ENCODE results near the gene THEM4.
"Not testable (repeated sequence)": the region's sequence is repeated elsewhere in the genome, so short reads cannot be mapped to it uniquely, and the experiment has no call there.

Gene THEM4

DNA sequence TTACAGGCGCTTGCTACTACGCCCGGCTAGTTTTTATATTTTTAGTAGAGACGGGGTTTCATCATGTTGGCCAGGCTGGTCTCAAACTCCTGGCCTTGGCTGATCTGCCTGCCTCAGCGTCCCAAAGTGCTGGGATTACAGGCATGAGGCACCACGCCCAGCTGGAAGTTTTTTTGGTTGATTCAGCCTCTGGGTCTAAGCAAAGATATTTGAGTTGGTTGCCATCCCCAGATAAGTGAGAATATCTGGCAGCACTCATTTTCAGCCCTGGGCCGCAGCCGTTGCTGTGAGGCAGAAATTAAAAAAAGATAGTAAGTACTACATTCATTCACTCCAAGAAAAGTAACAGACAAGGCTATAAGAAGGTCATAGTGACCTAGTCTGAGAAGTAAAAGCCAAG lies 53.8 kb downstream of the THEM4 start:
- not testable (repeated sequence) for DNase-seq

DNA sequence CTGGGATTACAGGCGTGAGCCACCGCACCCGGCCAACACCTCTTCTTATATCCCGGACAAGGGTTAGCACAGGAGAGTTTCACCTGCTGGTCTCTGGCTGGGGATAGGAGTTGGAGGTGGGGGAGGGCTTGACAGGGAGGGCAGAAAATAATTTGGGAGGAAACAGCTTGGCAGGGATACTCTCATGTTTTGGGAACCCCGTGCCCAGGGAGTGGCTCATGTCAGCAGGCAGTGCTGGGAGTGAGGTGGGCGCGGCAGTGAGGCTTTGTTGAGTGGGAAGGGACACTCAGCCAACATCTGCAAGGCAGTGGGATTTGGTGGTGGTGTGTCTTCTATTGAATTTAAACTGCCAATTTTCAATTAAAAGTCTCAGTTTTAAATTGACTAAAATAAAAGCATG lies 54.7 kb downstream of the THEM4 start:
- no peak for DNase-seq

DNA sequence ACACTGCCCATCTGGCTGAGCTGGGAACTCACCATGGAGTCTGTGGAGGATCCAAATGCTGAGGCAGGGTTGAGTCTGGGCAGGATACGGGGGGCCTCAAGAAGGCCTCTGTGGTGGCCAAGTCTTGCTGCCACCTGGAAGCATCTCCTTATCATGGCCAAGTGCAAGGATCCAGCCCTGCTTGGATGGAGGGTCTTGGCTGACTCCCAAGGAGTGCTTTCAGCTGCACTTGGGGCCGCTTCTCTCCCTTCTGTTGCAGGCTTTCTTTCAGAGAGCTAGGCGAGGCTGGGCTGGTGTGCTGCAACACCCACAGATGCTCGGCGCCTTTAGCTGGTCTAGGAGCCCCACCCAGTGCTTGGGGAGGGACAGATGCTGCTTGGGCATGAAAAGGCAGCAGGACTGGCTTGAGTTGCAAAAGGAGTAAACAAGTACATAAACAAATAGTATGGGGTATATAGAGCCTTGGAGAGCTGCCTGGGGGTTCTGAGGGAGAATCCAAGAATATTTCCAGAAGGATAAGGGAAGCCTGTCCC lies 55.8 kb downstream of the THEM4 start, which contains the start of gene THEM5:
Gene THEM5, minus strand, starts transcription at position 302 of the 533 bp plus-strand sequence. Its CDS starts 147 bp downstream, at position 155.
- no peak for DNase-seq

- DNase-seq, result no peak
These were observed 56.6 kb downstream of the THEM4 start for GRCh38 chr1:151852733-151853132.

DNA sequence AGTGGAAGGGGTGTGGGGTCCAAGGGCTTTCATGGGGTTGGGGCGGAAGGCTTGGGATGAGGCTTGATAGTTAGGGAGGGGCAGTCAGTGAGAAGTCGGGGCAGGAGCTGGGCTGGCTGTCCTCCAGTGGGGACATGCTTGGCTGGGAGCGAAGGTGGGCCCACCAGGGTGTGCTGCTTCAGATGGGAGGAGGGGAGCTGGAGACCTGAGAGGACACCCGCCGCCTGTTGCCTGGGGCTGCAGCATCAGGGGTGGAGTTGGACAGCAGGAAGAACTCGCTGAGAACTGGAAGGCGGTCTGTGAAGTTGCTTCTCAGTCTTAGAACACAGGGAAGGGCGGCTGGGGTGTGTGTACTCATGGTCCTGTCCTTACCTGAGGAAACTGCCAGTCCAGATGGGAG lies 57.4 kb downstream of the THEM4 start:
- DNase-seq, result no peak

DNA sequence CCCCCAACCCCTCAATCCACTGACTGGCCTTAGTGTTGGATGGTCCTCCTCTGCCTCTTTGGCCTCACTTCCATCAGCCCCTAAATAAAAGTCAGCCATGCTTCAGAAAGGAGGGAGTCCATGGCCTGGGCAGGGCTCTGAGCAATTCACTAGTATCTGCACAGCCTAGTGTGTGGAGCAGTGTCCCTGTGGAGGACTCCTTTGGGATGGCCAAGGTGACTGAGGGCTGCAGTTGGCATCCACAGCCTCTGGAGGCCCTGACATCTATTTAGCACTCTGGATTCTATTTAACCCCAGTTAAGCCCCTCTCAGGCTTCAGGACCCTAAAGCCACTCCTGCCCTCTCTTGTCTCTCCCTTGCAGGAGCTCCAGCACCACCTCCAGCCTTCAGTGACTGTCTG lies 59.4 kb downstream of the THEM4 start:
- no peak for DNase-seq

DNA sequence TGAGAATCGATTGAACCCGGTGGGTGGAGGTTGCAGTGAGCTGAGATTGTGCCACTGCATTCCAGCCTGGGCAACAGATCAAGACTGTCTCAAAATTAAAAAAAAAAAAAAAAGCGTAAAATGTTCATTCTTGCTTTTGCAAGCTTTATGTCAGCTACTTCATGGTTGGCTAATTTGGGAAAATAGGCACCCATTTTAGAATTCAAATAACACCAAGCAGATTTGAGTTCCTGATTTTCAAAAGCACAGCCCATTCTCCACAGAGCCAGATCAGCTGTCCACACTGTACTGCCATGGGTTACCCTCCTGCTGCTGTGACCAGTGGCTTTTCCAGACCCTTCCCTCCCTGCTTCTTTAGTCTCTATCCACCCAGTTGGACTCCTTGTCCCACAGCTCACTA lies 60.2 kb downstream of the THEM4 start:
- no peak for DNase-seq

GRCh38 chr1:151847867-151848596 lies 61.3 kb downstream of the THEM4 start:
- DNase-seq, result no peak

DNA sequence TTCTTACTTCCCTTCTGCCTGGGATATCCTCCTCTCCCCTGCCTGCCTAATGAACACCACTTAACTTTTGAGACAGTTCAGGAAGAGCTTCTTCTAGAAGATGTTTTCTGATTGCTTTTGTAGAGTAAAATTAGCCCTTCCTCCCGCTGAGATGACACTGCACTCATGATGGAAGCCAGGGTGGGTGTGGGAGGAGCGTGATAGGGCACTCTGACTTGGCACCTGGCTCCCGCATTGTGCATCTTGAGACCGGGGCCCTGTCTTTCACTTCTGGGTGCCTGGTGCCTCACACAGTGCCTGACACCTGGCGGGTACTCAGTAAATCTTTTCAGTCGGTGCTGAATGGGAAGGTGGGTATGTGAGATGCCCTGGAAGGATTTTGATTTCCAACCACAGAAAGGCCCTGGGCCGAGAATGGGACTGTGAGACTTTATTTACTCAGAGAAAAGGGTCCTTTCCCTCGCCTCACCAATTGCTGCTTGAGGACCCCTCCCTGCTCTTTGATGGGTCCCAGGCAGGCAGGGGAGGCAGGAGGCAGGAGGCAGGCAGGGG lies 62.5 kb downstream of the THEM4 start:
- no peak for DNase-seq

DNA sequence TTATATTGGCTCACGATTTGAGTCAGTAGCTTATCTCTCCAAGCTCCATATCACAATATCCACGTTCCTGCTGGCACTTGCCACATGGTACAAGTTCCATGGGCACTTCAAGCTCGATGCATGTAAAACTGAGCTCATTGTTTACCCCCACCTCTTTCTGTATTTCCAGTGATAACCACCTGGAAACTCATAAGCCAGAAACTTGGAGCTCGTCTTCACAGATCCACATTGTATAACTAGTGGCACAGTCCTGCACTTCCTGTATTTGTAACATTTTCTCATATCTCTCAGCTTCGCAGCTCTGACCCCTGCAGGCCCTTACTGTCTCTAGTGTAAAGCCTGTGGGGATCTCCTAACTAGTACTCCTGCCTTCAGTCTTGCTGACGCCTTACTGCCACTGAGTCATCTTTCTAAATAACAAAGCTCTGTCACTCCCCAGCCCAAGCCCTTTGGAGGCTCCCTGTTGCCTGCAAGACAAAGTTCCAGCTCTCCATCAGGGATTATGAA lies 63.2 kb downstream of the THEM4 start:
- DNase-seq, result no peak

- no peak for DNase-seq
These were observed 65.9 kb downstream of the THEM4 start for GRCh38 chr1:151843398-151843797.

DNA sequence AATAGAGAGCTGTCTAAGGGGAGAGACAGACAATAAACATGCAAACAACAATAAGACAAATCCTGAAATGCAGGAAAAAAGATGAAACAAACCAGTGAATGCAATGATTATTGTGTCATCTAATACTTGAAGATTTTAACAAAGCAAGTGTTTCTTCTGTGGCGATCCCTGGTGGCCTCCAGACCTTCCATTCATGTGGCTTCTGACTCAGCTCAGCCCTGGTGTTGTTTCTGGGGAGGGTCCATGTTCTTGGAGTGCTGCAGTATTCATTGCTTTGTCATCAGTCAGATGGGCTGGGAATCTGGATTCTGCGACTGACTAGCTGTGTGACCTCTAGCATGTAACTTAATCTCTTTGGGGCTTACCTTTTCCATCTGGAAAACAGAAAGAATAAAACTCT lies 68.2 kb downstream of the THEM4 start:
- DNase-seq, result no peak

DNA sequence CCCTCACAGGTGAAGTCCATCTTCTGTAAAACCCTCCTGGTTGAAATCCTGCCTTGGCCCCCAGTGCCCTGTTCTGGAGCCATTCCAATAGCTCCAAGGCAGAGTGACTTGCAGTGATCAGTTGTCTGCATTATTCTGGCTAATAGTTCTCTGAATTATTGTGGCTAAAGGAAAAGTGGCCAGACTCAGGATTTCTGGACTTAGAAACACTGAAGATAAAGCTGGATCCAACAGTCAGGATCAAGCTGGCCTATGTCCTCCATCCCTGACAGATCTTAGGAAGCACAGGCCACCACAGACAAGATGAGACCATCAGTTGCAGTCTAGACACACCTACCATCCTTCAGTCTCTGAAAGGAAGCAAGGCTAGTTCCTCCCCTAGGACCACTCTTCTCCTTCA lies 68.9 kb downstream of the THEM4 start:
- DNase-seq, result no peak

- DNase-seq, result peak; percentile 47
These were observed 69.6 kb downstream of the THEM4 start, which contains the start of gene C2CD4D for GRCh38 chr1:151839457-151840403. Gene C2CD4D (minus strand): TSS chr1:151839820. CDS start chr1:151838989, 831 bp downstream.

DNA sequence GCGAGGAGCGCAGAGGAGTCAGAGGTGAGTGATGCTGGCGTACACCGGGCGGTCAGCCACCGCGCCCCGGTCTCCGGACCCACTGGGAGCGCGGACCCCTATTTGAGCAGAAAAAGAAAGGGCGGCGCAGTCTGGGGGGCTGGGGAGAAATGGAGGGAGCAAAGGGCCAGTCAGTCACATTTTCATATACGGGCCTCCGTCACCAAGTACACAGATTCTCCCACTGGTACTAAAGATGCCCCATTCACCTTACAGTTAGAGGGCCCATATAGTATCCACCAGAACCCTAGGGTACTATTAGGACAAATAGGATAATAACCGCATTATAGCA lies 70.3 kb downstream of the THEM4 start:
- no peak for DNase-seq

- no peak for DNase-seq
These were observed 70.9 kb downstream of the THEM4 start for GRCh38 chr1:151838222-151839081.

DNA sequence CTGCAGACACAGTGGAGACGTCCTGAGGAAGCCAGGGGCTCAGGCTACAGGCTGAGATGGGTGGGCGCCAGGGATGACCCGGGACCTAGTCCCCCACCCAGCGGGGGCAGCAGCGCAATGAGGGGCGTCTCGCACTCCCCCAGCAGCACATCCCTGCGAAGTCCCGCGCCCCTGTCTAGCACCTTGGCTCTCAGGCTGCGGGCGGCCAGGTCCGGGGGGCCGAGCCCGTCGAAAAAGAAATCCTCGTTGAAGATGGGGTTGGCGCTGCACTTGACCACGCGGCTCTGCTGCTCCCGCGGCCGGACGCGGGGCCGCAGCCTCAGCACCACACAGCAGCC lies 71.5 kb downstream of the THEM4 start:
- DNase-seq, result no peak

DNA sequence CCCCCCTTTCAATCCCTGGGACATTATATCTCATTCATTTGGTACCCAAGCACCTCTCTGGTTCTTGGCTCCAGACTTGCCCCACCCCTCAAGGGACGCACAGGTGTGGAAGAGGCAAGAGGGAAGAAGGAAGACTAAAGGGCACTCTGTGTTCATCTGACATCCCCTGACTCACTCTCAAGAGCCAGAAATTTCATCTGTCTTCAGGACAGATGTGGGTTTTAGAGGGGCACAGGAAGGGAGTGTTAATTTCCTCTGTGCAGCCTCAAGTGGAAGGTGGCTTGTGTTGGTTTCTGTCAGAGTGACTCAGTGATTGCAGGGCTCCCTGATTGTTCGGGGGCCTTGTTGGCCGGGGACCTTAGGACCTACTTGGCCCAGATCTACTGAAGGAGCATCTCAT lies 72.1 kb downstream of the THEM4 start:
- DNase-seq, result no peak

- no peak for DNase-seq
These were observed 73.7 kb downstream of the THEM4 start for GRCh38 chr1:151835596-151835995.

DNA sequence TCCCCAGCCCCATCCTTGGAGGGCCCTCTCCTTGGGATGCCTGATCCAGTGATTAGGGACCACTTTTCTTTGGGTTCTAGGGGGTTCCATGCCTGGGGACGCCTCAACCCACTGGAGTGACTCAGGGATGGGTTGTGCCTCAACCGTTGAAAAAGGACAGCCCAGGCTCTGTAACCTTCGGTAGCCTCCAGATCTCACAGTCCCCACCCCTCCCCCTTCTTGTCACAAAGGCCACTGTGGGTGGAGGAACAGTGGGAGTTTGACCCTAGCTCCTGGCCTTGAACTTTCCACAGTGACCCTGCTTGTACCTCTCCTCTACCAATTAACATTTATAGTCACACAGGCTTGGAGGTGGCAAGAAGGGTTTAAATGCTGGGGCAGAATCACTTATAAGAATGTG lies 75.1 kb downstream of the THEM4 start:
- DNase-seq, result no peak

- no peak for DNase-seq
These were observed 76.0 kb downstream of the THEM4 start for GRCh38 chr1:151833172-151833900.

Measured in NCI-H187 treated with DMSO at 0.1 percent for 48 hours (cell line).